Measurements from ENCODE around the gene USP21. TPM values are rescaled to one million over a fixed set of nuclear protein-coding genes. Genes with fewer than 3 reads are reported as not detected.

USP21 gene
- total and polyA plus RNA-seq, 11 donors = 12.3 to 20.0 (median 14.1) TPM

DNA sequence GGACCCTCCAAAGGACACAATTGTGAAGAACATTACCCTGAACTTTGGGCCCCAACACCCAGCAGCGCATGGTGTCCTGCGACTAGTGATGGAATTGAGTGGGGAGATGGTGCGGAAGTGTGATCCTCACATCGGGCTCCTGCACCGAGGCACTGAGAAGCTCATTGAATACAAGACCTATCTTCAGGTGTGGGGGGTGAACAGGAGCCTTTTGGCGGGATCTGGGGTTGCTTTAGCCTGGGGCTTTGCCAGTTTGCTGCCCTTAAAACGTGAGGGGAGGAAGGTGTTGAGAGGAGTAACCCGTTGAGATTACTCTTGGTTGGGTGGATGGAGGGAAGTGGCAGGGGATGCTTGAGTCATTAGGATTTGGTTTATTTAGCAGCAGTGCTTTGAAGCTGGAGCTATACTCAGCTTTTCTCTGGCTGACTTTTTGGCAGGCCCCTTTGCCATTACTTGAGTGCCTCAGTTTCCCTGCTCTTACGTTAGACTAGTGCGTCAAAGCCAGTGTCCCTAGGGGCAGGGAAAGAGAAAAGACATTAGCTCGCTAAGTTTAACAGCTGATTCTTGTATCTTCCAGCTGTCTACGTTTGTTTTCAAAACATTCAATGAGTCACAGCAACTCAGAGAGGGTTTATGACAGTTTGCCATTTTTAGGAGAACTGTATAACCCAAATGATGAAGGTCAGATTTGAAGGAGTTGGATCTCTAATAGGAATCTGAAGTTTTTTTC is 47.3 kb downstream of the USP21 start:
- H3K4me1 ChIP-seq = peaks cover 6 to 72% (median 47%) of the 10 kb centered on the region in 12 donors
- TF ChIP-seq, protein P1, sequence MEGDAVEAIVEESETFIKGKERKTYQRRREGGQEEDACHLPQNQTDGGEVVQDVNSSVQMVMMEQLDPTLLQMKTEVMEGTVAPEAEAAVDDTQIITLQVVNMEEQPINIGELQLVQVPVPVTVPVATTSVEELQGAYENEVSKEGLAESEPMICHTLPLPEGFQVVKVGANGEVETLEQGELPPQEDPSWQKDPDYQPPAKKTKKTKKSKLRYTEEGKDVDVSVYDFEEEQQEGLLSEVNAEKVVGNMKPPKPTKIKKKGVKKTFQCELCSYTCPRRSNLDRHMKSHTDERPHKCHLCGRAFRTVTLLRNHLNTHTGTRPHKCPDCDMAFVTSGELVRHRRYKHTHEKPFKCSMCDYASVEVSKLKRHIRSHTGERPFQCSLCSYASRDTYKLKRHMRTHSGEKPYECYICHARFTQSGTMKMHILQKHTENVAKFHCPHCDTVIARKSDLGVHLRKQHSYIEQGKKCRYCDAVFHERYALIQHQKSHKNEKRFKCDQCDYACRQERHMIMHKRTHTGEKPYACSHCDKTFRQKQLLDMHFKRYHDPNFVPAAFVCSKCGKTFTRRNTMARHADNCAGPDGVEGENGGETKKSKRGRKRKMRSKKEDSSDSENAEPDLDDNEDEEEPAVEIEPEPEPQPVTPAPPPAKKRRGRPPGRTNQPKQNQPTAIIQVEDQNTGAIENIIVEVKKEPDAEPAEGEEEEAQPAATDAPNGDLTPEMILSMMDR (IDR thresholded peaks at IDR 0.05) = no peak
- TF ChIP-seq POLR2A (IDR thresholded peaks at IDR 0.05) = no peak
- intact Hi-C loops (cut with DNase I) = loop anchor here in 3 of 10 donors (5.0 kb wide), 1 partner anchor 176 kb away; no protein-coding TSS in a partner anchor
- peak in 4 of 5 donors; percentile 48 to 69 (median 62) for DNase-seq
- H3K36me3 ChIP-seq = peaks cover 0 to 85% (median 82%) of the 10 kb centered on the region in 9 donors
- peak overlapping the region; percentile 70 to 99 (median 84) for H3K27ac ChIP-seq
- WGBS, 4 donors = 66 to 73% (median 70%) methylated on average over 12 of the region's 12 CpGs
- peak in 3 of 4 donors; percentile 2 to 25 (median 12) for ATAC-seq
- H3K27me3 ChIP-seq = no peaks in the 10 kb centered on the region
- peak overlapping the region in 2 of 12 donors; percentile 0 to 16 for H3K4me3 ChIP-seq
- no peaks in the 10 kb centered on the region for H3K9me3 ChIP-seq

DNA sequence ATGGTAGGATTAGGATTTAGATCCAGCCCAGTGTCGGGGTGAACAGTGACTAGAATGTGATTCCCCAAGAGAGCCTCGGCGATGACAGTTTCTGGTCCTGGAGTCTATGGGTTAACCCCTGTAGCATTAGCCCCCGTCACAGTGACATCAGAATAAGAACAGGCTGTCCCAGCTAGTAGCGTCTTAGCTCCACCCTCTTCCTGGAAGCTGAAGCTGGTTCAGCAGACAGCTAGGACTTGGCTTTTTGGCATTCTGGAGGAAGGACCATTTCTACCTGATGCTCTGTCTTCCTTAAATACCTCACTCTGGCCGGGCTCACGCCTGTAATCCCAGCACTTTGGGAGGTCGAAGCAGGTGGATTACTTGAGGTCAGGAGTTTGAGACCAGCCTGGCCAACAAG is 47.9 kb downstream of the USP21 start:
- DNase-seq (peak in 4 of 5 donors; percentile 63 to 82 (median 74)), ATAC-seq (peak; percentile 76 to 80 (median 78))
- peaks cover 2 to 91% (median 88%) of the 10 kb centered on the region in 9 donors for H3K36me3 ChIP-seq
- H3K4me1 ChIP-seq = peaks cover 6 to 68% (median 46%) of the 10 kb centered on the region in 12 donors
- no peaks in the 10 kb centered on the region for H3K27me3 ChIP-seq
- H3K9me3 ChIP-seq = no peaks in the 10 kb centered on the region
- peak in 1 of 2 donors; percentile 64 for TF ChIP-seq POLR2A (IDR thresholded peaks at IDR 0.05)
- TF ChIP-seq, protein P1 (IDR thresholded peaks at IDR 0.05) = no peak
- intact Hi-C loops (cut with DNase I) = loop anchor here in 3 of 10 donors (5.0 kb wide), 1 partner anchor 175 kb away; no protein-coding TSS in a partner anchor
- 47 to 58% (median 50%) methylated on average over 8 of the region's 8 CpGs for WGBS, 4 donors
- H3K4me3 ChIP-seq = peak overlapping the region in 5 of 12 donors; percentile 4 to 28 (median 16)
- H3K27ac ChIP-seq = peak overlapping the region; percentile 70 to 99 (median 84)

DNA sequence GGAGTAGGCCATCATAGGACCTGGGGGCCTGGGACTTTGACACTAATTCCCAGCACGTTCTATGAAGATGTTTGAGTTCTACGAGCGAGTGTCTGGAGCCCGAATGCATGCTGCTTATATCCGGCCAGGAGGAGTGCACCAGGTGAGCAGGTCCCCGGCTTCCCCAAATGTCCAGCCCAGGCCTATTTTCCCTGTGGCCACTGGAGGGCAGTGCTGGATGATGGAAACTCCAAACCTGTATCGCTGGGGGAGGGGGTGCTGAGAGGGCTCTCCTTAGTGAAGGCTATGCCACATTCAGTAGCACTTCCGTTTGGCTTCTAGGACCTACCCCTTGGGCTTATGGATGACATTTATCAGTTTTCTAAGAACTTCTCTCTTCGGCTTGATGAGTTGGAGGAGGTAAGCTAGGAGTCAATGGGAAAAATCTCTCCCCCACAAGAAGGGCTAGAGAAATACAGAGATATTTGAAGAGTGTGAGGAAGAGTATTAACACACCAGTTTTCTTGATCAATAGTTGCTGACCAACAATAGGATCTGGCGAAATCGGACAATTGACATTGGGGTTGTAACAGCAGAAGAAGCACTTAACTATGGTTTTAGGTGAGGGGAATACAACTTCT is 50.6 kb downstream of the USP21 start:
- no peaks in the 10 kb centered on the region for H3K9me3 ChIP-seq
- DNase-seq (peak; percentile 76 to 86 (median 82)), ATAC-seq (peak; percentile 21 to 76 (median 58))
- WGBS, 4 donors = 32 to 45% (median 36%) methylated on average over 10 to 11 of the region's 11 CpGs
- peak in 1 of 2 donors; percentile 13 for TF ChIP-seq POLR2A (IDR thresholded peaks at IDR 0.05)
- TF ChIP-seq, protein P1 (IDR thresholded peaks at IDR 0.05) = peak; percentile 76 to 91 (median 87)
- intact Hi-C loops (cut with DNase I) = loop anchor here in 8 of 10 donors (1.0 to 5.0 kb wide), 3 partner anchors 15 to 172 kb away; no protein-coding TSS in a partner anchor
- peaks cover 4 to 100% (median 99%) of the 10 kb centered on the region in 9 donors for H3K36me3 ChIP-seq
- H3K4me1 ChIP-seq = peaks cover 0 to 49% (median 27%) of the 10 kb centered on the region in 12 donors
- no peaks in the 10 kb centered on the region for H3K27me3 ChIP-seq
- H3K27ac ChIP-seq = peak overlapping the region in 5 of 12 donors; percentile 28 to 98 (median 88)
- H3K4me3 ChIP-seq = no peak overlapping the region

Data from heart left ventricle (tissue), 16 donors.